ENCODE results near the gene HSFX4. TPM values are rescaled to one million over a fixed set of nuclear protein-coding genes. Genes with fewer than 3 reads are reported as not detected.
"Not testable (repeated sequence)": the region's sequence is repeated elsewhere in the genome, so short reads cannot be mapped to it uniquely, and the experiment has no call there.

HSFX4 gene
- total RNA-seq, 4 donors from 2014 or later: not detected

DNA sequence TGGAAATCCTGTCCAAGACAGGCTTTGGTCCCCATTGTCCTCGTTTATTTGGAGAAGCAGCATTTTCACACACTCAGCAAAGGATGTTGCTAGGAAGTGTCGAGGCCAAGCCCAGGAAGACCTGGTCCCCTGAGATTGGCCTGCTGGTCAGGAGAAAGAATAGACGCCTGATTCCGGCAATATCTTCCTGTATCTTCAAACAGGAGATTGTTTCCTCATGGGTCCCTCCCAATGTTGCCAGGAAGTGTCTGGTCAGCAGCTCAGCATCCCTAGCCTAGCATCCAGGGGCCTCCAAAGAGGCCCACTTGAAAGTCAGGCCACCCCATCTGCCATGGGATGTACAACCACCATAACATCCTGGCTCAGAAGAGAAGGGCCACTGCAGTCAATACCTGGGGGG is 2.0 kb downstream of the HSFX4 start:
- WGBS: 73% methylated on average over 1 of the region's 4 CpGs
- not testable (repeated sequence) for H3K27me3 ChIP-seq; H3K9me3 ChIP-seq; H3K4me3 ChIP-seq; H3K36me3 ChIP-seq; H3K27ac ChIP-seq; H3K4me1 ChIP-seq; DNase-seq (ENCODE audit: low spot score in 2 of 2)

DNA sequence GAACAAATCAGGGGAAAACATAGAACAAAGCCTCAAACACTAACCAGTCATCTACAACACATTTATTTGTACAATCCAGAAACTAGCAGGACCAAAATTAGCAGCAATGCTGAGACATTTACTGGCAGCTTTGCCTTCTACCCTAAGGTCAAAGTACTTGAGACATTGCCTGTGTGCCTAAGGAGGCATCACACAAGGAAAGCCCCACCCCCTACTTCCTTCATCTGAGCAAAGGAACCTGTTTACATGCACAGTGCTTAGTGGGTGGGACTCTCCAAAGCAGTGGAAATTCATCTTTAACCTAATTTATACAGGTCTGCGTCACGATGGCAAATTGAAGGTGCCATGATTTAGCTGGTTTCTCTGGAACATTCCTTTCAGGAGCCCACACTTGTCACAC is 2.8 kb downstream of the HSFX4 start:
- H3K27ac ChIP-seq; DNase-seq (ENCODE audit: low spot score in 2 of 2); H3K4me1 ChIP-seq; H3K36me3 ChIP-seq; H3K4me3 ChIP-seq; H3K9me3 ChIP-seq; H3K27me3 ChIP-seq: not testable (repeated sequence)
- 21% methylated on average over 2 of the region's 2 CpGs for WGBS

DNA sequence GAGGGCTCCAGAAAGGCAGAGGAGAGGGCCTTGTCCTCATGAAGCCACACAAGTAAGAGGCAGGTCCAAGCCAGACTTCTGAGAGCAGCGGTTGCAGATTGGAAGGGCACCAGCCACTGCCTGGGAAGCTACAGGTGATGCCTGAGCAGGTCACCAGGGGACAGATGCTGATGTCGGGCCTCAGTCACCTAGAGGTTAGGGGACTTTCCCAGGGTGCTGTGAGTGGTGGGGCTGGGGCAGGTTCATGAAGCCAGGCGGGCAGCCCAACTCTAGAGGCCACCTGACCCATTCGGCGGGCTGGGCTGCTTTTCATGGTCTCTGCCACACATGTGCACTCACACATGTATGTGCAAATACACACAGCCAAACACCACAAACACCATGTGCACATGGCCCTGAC is 3.6 kb downstream of the HSFX4 start:
- not testable (repeated sequence) for H3K27me3 ChIP-seq; H3K9me3 ChIP-seq; H3K4me1 ChIP-seq; DNase-seq (ENCODE audit: low spot score in 2 of 2); H3K27ac ChIP-seq; H3K4me3 ChIP-seq; H3K36me3 ChIP-seq
- no CpG with 5 or more reads among the region's 5 CpGs for WGBS

DNA sequence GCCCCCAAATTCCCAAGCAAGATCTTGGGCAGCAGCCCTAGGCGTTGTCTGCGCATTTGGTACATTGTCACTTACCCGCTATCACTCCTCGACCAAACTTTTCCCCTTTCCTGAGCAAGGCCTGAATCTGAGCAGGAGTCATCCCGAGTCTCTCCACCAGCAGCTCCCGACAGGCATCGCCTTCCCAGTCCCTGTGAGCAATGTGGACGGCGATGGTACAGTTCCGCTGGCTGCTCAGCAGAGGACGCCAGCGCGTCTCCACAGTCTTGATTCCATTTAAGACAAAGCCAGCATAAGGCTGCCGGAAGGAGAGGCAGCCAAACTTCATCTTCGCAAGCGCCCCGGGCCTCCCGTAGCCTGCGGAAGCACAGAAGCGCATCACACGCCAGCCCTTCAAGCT is 4.2 kb downstream of the HSFX4 start:
- H3K4me3 ChIP-seq; H3K9me3 ChIP-seq; H3K4me1 ChIP-seq; H3K36me3 ChIP-seq; H3K27ac ChIP-seq; H3K27me3 ChIP-seq; DNase-seq (ENCODE audit: low spot score in 2 of 2): not testable (repeated sequence)
- 80% methylated on average over 10 of the region's 21 CpGs for WGBS

DNA sequence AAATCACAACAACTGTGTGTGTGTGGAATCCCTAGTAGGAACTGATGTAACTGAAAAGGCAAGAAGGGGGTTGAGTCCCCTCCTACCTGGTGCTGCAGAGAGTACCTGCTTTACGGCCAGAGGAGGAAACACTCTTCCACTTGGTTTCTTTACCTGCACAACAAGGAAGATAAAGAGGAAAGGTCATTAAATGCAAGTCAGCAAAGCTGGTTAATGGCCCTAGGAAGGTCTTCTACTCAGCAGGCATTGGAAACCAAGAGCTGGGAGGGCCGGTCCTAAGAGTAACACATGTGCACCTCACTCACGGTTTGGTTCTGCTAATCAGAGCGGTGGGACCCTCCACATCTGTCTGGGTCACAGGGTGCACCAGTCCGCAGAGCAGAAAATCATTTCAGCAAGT is 8.0 kb downstream of the HSFX4 start:
- H3K27me3 ChIP-seq; DNase-seq (ENCODE audit: low spot score in 2 of 2); H3K36me3 ChIP-seq; H3K9me3 ChIP-seq; H3K27ac ChIP-seq; H3K4me1 ChIP-seq: not testable (repeated sequence)
- WGBS: 48% methylated on average over 5 of the region's 5 CpGs
- H3K4me3 ChIP-seq: peak overlapping the region; percentile 62

DNA sequence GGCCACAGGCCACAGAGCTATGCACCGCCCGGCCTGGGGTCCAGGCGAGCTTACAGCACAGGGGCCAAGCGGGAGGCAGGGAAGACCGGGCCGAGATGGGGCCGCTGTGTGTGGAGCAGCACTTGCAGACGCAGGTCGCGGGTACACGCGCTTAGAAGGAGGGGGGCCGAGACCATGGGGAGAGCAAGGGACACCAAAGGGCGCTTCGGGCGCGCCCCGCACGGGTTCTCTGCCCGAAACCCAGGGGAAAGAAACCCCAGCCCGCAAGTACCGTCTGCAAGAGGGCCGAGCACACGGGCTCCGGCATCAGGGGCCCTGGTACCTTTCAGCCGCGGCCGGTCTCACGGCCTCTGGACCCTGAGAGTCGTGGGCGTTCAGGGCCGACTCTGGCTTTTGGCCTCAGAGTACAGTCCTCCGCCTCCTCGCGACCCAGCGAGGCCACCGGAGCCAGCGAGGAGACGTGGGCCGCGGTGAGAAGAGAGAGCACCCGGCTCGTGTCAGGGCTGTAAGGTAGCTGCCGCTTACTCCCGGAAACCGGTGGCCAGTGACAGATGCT is 8.6 kb downstream of the HSFX4 start:
- Histone ChIP-seq H3K4me1 (peaks cover 6% of the 10 kb centered on the region), H3K9me3 (no peaks in the 10 kb centered on the region), H3K36me3 (peaks cover 5% of the 10 kb centered on the region), H3K27me3 (no peaks in the 10 kb centered on the region), H3K4me3 (peak overlapping the region; percentile 62), H3K27ac (peak overlapping the region; percentile 85)
- TF ChIP-seq POLR2A (IDR thresholded peaks at IDR 0.05): no peak
- no peak for TF ChIP-seq POLR2AphosphoS5 (IDR thresholded peaks at IDR 0.05)
- TF ChIP-seq EP300 (IDR thresholded peaks at IDR 0.05): no peak
- TF ChIP-seq, protein P1, sequence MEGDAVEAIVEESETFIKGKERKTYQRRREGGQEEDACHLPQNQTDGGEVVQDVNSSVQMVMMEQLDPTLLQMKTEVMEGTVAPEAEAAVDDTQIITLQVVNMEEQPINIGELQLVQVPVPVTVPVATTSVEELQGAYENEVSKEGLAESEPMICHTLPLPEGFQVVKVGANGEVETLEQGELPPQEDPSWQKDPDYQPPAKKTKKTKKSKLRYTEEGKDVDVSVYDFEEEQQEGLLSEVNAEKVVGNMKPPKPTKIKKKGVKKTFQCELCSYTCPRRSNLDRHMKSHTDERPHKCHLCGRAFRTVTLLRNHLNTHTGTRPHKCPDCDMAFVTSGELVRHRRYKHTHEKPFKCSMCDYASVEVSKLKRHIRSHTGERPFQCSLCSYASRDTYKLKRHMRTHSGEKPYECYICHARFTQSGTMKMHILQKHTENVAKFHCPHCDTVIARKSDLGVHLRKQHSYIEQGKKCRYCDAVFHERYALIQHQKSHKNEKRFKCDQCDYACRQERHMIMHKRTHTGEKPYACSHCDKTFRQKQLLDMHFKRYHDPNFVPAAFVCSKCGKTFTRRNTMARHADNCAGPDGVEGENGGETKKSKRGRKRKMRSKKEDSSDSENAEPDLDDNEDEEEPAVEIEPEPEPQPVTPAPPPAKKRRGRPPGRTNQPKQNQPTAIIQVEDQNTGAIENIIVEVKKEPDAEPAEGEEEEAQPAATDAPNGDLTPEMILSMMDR (IDR thresholded peaks at IDR 0.05): no peak
- DNase-seq (ENCODE audit: low spot score in 2 of 2): peak in 1 of 2 donors; percentile 77
- WGBS: 79% methylated on average over 2 of the region's 46 CpGs

DNA sequence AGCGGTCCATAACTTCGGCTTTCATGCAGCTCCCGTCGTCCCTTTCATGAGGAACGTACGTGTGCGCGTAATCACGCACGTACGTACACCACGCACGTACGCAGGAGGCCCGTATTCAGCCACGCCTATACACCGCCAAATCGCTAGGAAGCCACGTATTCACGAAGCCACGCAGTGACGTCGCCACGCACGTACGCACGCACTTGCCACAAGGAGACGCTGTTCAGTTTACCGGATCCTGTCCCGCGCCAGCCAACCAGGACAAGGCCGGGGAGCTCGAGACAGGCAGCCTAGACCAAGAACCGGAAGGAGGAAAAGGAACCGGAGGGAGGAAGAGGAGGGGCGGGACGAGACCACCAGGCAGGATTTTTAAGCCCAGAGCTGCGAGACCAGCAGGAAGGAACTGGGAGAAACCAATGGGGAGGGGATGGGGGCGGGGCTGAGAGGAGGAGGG is 9.1 kb downstream of the HSFX4 start, which contains the start of gene EOLA2:
TSS of gene EOLA2 (minus strand) at position 65 of the 454 bp plus-strand sequence. CDS start 4,617 bp downstream, outside the sequence.
- peak; percentile 96 to 97 for DNase-seq (ENCODE audit: low spot score in 2 of 2)
- no peaks in the 10 kb centered on the region for H3K9me3 ChIP-seq
- H3K4me3 ChIP-seq: peak within 1 kb of the TSS; percentile 62
- H3K27me3 ChIP-seq: no peaks in the 10 kb centered on the region
- peak within 1 kb of the TSS; percentile 94 for H3K27ac ChIP-seq
- TF ChIP-seq EP300 (IDR thresholded peaks at IDR 0.05) (peak; percentile 98), POLR2A (IDR thresholded peaks at IDR 0.05) (peak in 1 of 2 donors; percentile 44), POLR2AphosphoS5 (IDR thresholded peaks at IDR 0.05) (peak in 2 of 3 donors; percentile 49 to 76)
- TF ChIP-seq, protein P1 (IDR thresholded peaks at IDR 0.05): peak in 1 of 2 donors; percentile 61
- peaks cover 5% of the 10 kb centered on the region for H3K36me3 ChIP-seq
- peaks cover 6% of the 10 kb centered on the region for H3K4me1 ChIP-seq
- WGBS: 73% methylated on average over 38 of the region's 39 CpGs
